ENCODE data around the gene OSBPL10. TPM values are rescaled to one million over a fixed set of nuclear protein-coding genes. Genes with fewer than 3 reads are reported as not detected.

Gene OSBPL10
- total RNA-seq, 1 experiment from 2014 or later: 8.3 TPM

GRCh38 chr3:31772758-31773473 is 208.1 kb downstream of the OSBPL10 start:
- no peak for DNase-seq (ENCODE audit: low spot score)

GRCh38 chr3:31772272-31772671 is 208.8 kb downstream of the OSBPL10 start:
- no peak for DNase-seq (ENCODE audit: low spot score)

- no peak for DNase-seq (ENCODE audit: low spot score)
These were observed 210.2 kb downstream of the OSBPL10 start for GRCh38 chr3:31770822-31771326.

GRCh38 chr3:31768479-31769125 is 212.5 kb downstream of the OSBPL10 start:
- peak; percentile 9 for DNase-seq (ENCODE audit: low spot score)

GRCh38 chr3:31767920-31768319 is 213.1 kb downstream of the OSBPL10 start:
- DNase-seq (ENCODE audit: low spot score): no peak

GRCh38 chr3:31766669-31767068 is 214.4 kb downstream of the OSBPL10 start:
- no peak for DNase-seq (ENCODE audit: low spot score)

- DNase-seq (ENCODE audit: low spot score): no peak
These were observed 215.2 kb downstream of the OSBPL10 start for GRCh38 chr3:31765871-31766270.

- DNase-seq (ENCODE audit: low spot score): no peak
These were observed 217.3 kb downstream of the OSBPL10 start for GRCh38 chr3:31763731-31764130.

- no peak for DNase-seq (ENCODE audit: low spot score)
These were observed 218.1 kb downstream of the OSBPL10 start for GRCh38 chr3:31762888-31763351.

- no peak for DNase-seq (ENCODE audit: low spot score)
These were observed 218.8 kb downstream of the OSBPL10 start for GRCh38 chr3:31762097-31762764.

- DNase-seq (ENCODE audit: low spot score): no peak
These were observed 220.4 kb downstream of the OSBPL10 start for GRCh38 chr3:31760654-31761053.

- no peak for DNase-seq (ENCODE audit: low spot score)
These were observed 222.6 kb downstream of the OSBPL10 start for GRCh38 chr3:31758322-31758965.

- no peak for DNase-seq (ENCODE audit: low spot score)
These were observed 225.0 kb downstream of the OSBPL10 start for GRCh38 chr3:31755926-31756658.

- no peak for DNase-seq (ENCODE audit: low spot score)
These were observed 226.3 kb downstream of the OSBPL10 start for GRCh38 chr3:31754575-31755278.

GRCh38 chr3:31753050-31753425 is 228.0 kb downstream of the OSBPL10 start:
- DNase-seq (ENCODE audit: low spot score): no peak

- no peak for DNase-seq (ENCODE audit: low spot score)
These were observed 228.6 kb downstream of the OSBPL10 start for GRCh38 chr3:31752305-31753049.

GRCh38 chr3:31750341-31750740 is 230.7 kb downstream of the OSBPL10 start:
- DNase-seq (ENCODE audit: low spot score): no peak

- DNase-seq (ENCODE audit: low spot score): no peak
These were observed 232.1 kb downstream of the OSBPL10 start for GRCh38 chr3:31748933-31749295.

GRCh38 chr3:31748281-31748932 is 232.7 kb downstream of the OSBPL10 start:
- DNase-seq (ENCODE audit: low spot score): no peak

GRCh38 chr3:31747785-31748184 is 233.3 kb downstream of the OSBPL10 start:
- DNase-seq (ENCODE audit: low spot score): no peak

All from H4 (cell line).